Measurements from ENCODE around the gene FAIM2. TPM values are rescaled to one million over a fixed set of nuclear protein-coding genes. Genes with fewer than 3 reads are reported as not detected.

FAIM2 gene
- total RNA-seq, 5 donors from 2014 or later (not counting 1 experiment from before 2014, with no cell fraction given), result 0.25 to 0.30 TPM; not detected in 3

GRCh38 chr12:49868952-49869815, 34.5 kb downstream of the FAIM2 start:
- Histone ChIP-seq H3K27me3 (replicated peaks in 1 of 2; ENCODE audit: control insufficient read depth in 2 of 2, extremely low read depth in 1 of 2, insufficient read depth in 2 of 2, low read length in 1 of 2) (peaks cover 0 to 29% of the 10 kb centered on the region in 2 experiments), H3K9me3 (no peaks in the 10 kb centered on the region), H3K4me3 (ENCODE audit: control insufficient read depth in 1 of 2, extremely low read depth in 1 of 2, low read length in 1 of 2) (no peak overlapping the region), H3K36me3 (ENCODE audit: control insufficient read depth in 2 of 2, extremely low read depth in 1 of 2, insufficient read depth in 1 of 2, low read length in 1 of 2) (no peaks in the 10 kb centered on the region), H3K27ac (ENCODE audit: low read length) (no peak overlapping the region), H3K4me1 (ENCODE audit: control insufficient read depth in 1 of 2, extremely low read depth in 1 of 2, insufficient read depth in 2 of 2, low read length in 2 of 2) (peaks cover 0 to 6% of the 10 kb centered on the region in 2 experiments)
- peaks cover 4 to 5% of the 10 kb centered on the region in 2 donors for H3K27me3 Mint-ChIP-seq
- H3K4me1 Mint-ChIP-seq, result peaks cover 0 to 2% (median 0%) of the 10 kb centered on the region in 3 donors
- no peak for ATAC-seq (replicated peaks in 1 of 4)
- DNase-seq, result no peak
- POLR2A ChIA-PET, result no interaction called here
- H3K27ac Mint-ChIP-seq, result no peak overlapping the region
- no peaks in the 10 kb centered on the region for H3K36me3 Mint-ChIP-seq
- H3K9me3 Mint-ChIP-seq, result no peaks in the 10 kb centered on the region
- 68% methylated on average over 6 of the region's 16 CpGs for WGBS (ENCODE audit: insufficient coverage)
- H3K4me3 Mint-ChIP-seq, result no peak overlapping the region
- CTCF ChIA-PET, result interaction anchor here in 1 of 2 donors (1.1 kb wide), 1 partner anchor 18 kb away, joined by 4 read pairs; no protein-coding TSS in a partner anchor

- Histone ChIP-seq H3K36me3 (ENCODE audit: control insufficient read depth in 2 of 2, extremely low read depth in 1 of 2, insufficient read depth in 1 of 2, low read length in 1 of 2) (no peaks in the 10 kb centered on the region), H3K27me3 (replicated peaks in 1 of 2; ENCODE audit: control insufficient read depth in 2 of 2, extremely low read depth in 1 of 2, insufficient read depth in 2 of 2, low read length in 1 of 2) (peaks cover 0 to 29% of the 10 kb centered on the region in 2 experiments), H3K4me1 (ENCODE audit: control insufficient read depth in 1 of 2, extremely low read depth in 1 of 2, insufficient read depth in 2 of 2, low read length in 2 of 2) (peaks cover 0 to 6% of the 10 kb centered on the region in 2 experiments), H3K27ac (ENCODE audit: low read length) (no peak overlapping the region), H3K4me3 (ENCODE audit: control insufficient read depth in 1 of 2, extremely low read depth in 1 of 2, low read length in 1 of 2) (no peak overlapping the region), H3K9me3 (no peaks in the 10 kb centered on the region)
- Mint-ChIP-seq H3K36me3 (no peaks in the 10 kb centered on the region), H3K4me1 (peaks cover 0 to 2% (median 0%) of the 10 kb centered on the region in 3 donors), H3K27me3 (peaks cover 4 to 5% of the 10 kb centered on the region in 2 donors), H3K27ac (no peak overlapping the region), H3K9me3 (no peaks in the 10 kb centered on the region), H3K4me3 (no peak overlapping the region)
- no peak for DNase-seq
- POLR2A ChIA-PET, result no interaction called here
- WGBS (ENCODE audit: insufficient coverage), result 92% methylated on average over 14 of the region's 16 CpGs
- CTCF ChIA-PET, result no interaction called here
- ATAC-seq (replicated peaks in 1 of 4), result no peak
Measured at GRCh38 chr12:49868449-49868848, 35.3 kb downstream of the FAIM2 start.

- H3K9me3 Mint-ChIP-seq, result no peaks in the 10 kb centered on the region
- H3K36me3 ChIP-seq (ENCODE audit: control insufficient read depth in 2 of 2, extremely low read depth in 1 of 2, insufficient read depth in 1 of 2, low read length in 1 of 2), result no peaks in the 10 kb centered on the region
- no peak for DNase-seq
- H3K36me3 Mint-ChIP-seq, result no peaks in the 10 kb centered on the region
- H3K4me1 Mint-ChIP-seq, result peaks cover 0 to 2% (median 0%) of the 10 kb centered on the region in 3 donors
- CTCF ChIA-PET, result interaction anchor here (0.5 to 1.3 kb wide), 2 partner anchors 127 to 142 kb away, joined by 3 to 5 read pairs; partner anchors contain the start of gene TMBIM6 (in 1 of the 2)
- WGBS (ENCODE audit: insufficient coverage), result 65% methylated on average over 4 of the region's 11 CpGs
- peaks cover 4 to 5% of the 10 kb centered on the region in 2 donors for H3K27me3 Mint-ChIP-seq
- H3K27me3 ChIP-seq (replicated peaks in 1 of 2; ENCODE audit: control insufficient read depth in 2 of 2, extremely low read depth in 1 of 2, insufficient read depth in 2 of 2, low read length in 1 of 2), result peaks cover 0 to 29% of the 10 kb centered on the region in 2 experiments
- H3K4me3 ChIP-seq (ENCODE audit: control insufficient read depth in 1 of 2, extremely low read depth in 1 of 2, low read length in 1 of 2), result no peak overlapping the region
- ATAC-seq (replicated peaks in 1 of 4), result no peak
- POLR2A ChIA-PET, result no interaction called here
- H3K27ac ChIP-seq (ENCODE audit: low read length), result no peak overlapping the region
- no peaks in the 10 kb centered on the region for H3K9me3 ChIP-seq
- H3K4me3 Mint-ChIP-seq, result no peak overlapping the region
- no peak overlapping the region for H3K27ac Mint-ChIP-seq
- peaks cover 0 to 6% of the 10 kb centered on the region in 2 experiments for H3K4me1 ChIP-seq (ENCODE audit: control insufficient read depth in 1 of 2, extremely low read depth in 1 of 2, insufficient read depth in 2 of 2, low read length in 2 of 2)
Measured at GRCh38 chr12:49867570-49868341, 35.9 kb downstream of the FAIM2 start.

- ATAC-seq (replicated peaks in 1 of 4) (peak; percentile 74 to 85 (median 77)), DNase-seq (peak; percentile 10 to 81 (median 61))
- Mint-ChIP-seq H3K27me3 (peaks cover 4 to 5% of the 10 kb centered on the region in 2 donors), H3K9me3 (no peaks in the 10 kb centered on the region), H3K36me3 (no peaks in the 10 kb centered on the region), H3K4me3 (no peak overlapping the region), H3K4me1 (peaks cover 0 to 2% (median 0%) of the 10 kb centered on the region in 3 donors), H3K27ac (peak overlapping the region in 1 of 2 donors; percentile 23)
- Histone ChIP-seq H3K4me1 (ENCODE audit: control insufficient read depth in 1 of 2, extremely low read depth in 1 of 2, insufficient read depth in 2 of 2, low read length in 2 of 2) (peaks cover 0 to 6% of the 10 kb centered on the region in 2 experiments), H3K9me3 (no peaks in the 10 kb centered on the region), H3K27ac (ENCODE audit: low read length) (no peak overlapping the region), H3K4me3 (ENCODE audit: control insufficient read depth in 1 of 2, extremely low read depth in 1 of 2, low read length in 1 of 2) (no peak overlapping the region), H3K36me3 (ENCODE audit: control insufficient read depth in 2 of 2, extremely low read depth in 1 of 2, insufficient read depth in 1 of 2, low read length in 1 of 2) (no peaks in the 10 kb centered on the region), H3K27me3 (replicated peaks in 1 of 2; ENCODE audit: control insufficient read depth in 2 of 2, extremely low read depth in 1 of 2, insufficient read depth in 2 of 2, low read length in 1 of 2) (peaks cover 0 to 29% of the 10 kb centered on the region in 2 experiments)
- ChIA-PET POLR2A (no interaction called here), CTCF (interaction anchor here (0.5 to 1.3 kb wide), 4 partner anchors 89 to 355 kb away, joined by 3 to 5 read pairs (median 4); partner anchors contain the start of gene TMBIM6 (in 1 of the 2))
- 65% methylated on average over 7 of the region's 19 CpGs for WGBS (ENCODE audit: insufficient coverage)
Measured at GRCh38 chr12:49866859-49867569, 36.7 kb downstream of the FAIM2 start.

- CTCF ChIA-PET, result no interaction called here
- no peak overlapping the region for H3K4me3 Mint-ChIP-seq
Measured at GRCh38 chr12:49865782-49866135, 37.9 kb downstream of the FAIM2 start.

More at GRCh38 chr12:49865782-49866135, 37.9 kb downstream of the FAIM2 start:
- Histone ChIP-seq H3K27me3 (replicated peaks in 1 of 2; ENCODE audit: control insufficient read depth in 2 of 2, extremely low read depth in 1 of 2, insufficient read depth in 2 of 2, low read length in 1 of 2) (peaks cover 0 to 29% of the 10 kb centered on the region in 2 experiments), H3K27ac (ENCODE audit: low read length) (no peak overlapping the region), H3K9me3 (no peaks in the 10 kb centered on the region), H3K36me3 (ENCODE audit: control insufficient read depth in 2 of 2, extremely low read depth in 1 of 2, insufficient read depth in 1 of 2, low read length in 1 of 2) (no peaks in the 10 kb centered on the region), H3K4me1 (ENCODE audit: control insufficient read depth in 1 of 2, extremely low read depth in 1 of 2, insufficient read depth in 2 of 2, low read length in 2 of 2) (peaks cover 0 to 6% of the 10 kb centered on the region in 2 experiments), H3K4me3 (ENCODE audit: control insufficient read depth in 1 of 2, extremely low read depth in 1 of 2, low read length in 1 of 2) (no peak overlapping the region)
- H3K36me3 Mint-ChIP-seq, result no peaks in the 10 kb centered on the region
- peaks cover 4 to 5% of the 10 kb centered on the region in 2 donors for H3K27me3 Mint-ChIP-seq
- no peaks in the 10 kb centered on the region for H3K9me3 Mint-ChIP-seq
- H3K27ac Mint-ChIP-seq, result no peak overlapping the region
- DNase-seq (no peak), ATAC-seq (replicated peaks in 1 of 4) (no peak)
- WGBS (ENCODE audit: insufficient coverage), result 33% methylated on average over 1 of the region's 8 CpGs
- peaks cover 0 to 2% (median 0%) of the 10 kb centered on the region in 3 donors for H3K4me1 Mint-ChIP-seq
- POLR2A ChIA-PET, result no interaction called here
